HG03521 (cell line): ENCODE measurements around the gene TEN1.
A peak's percentile ranks its signal among the peaks of the same experiment; 100 is the strongest.
"Not testable (repeated sequence)": the region's sequence is repeated elsewhere in the genome, so short reads cannot be mapped to it uniquely, and the experiment has no call there.

Experiments
- ATAC-seq: cut with Tn5 transposase; IDR thresholded peaks from one replicate; pipeline ENCODE4 v1.9.1; 2021; ENCODE audit warnings: mild to moderate bottlenecking, moderate library complexity; ENCODE audit not compliant: unreplicated experiment

TEN1 gene, protein sequence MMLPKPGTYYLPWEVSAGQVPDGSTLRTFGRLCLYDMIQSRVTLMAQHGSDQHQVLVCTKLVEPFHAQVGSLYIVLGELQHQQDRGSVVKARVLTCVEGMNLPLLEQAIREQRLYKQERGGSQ

DNA sequence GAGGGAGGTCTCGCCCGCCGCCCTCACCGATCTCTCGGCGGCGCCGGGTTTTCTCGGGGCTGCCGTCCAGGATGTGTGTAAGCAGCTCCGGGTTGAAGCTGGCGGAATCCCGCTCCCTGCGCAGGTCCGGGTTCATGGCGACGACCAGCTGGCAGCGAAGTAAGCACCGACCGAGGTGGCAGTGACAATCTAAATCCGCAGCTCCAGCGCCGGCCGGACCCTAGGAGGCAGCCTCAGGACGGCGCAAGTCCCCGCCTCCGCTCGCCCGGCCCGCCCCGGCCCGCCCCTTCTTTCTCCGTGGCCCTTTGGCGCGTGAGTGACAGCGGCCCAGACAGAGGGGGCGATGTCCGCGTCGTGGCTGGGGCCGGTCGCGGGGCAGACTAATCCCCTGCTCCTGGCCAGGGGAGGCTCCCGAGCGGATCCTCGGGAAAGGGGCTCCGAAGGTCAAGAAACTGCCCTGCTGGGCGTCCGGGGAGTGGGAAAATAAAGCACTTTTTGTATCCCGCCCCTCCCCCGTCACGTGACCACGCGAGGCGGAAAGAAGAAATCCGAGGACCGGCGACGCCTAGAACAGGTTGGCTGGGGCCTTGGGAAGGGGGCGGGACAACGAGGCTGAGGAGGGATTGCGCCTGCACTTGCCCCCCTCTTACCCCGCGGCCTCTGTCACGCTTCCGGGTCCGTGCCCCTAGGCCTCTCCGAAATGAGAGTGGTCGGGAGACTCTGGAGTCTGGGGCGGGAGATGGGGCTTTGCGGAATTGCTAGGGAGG is at the start of gene TEN1, which contains the start of gene ACOX1:
Gene TEN1 (plus strand): TSS at position 303 of the 767 bp plus-strand sequence. CDS start 6,953 bp downstream, outside the sequence.
Gene ACOX1 (minus strand): TSS at position 229 of the 767 bp plus-strand sequence. CDS start 93 bp downstream, at position 136.
- ATAC-seq, result peak; percentile 88

DNA sequence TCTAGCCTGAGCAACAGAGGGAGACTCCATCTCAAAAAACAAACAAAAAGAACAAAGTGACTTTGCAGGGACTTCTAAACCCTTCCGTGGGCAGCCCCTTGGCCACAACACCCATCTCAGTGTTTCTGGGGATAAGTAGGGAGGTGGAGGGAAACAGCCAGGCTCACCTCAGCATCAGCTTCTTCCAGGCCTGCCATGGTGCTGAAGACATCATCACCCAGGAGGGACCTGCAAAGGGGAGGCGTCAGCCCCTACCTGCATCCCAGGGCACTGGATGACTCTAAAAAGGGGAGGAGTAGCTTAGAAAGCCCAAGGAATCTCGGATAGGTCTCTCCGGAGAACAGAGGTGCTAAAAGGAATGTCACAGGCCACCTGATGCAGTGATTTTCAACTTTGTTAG is 48.0 kb upstream of the TEN1 start:
- ATAC-seq, result no peak

DNA sequence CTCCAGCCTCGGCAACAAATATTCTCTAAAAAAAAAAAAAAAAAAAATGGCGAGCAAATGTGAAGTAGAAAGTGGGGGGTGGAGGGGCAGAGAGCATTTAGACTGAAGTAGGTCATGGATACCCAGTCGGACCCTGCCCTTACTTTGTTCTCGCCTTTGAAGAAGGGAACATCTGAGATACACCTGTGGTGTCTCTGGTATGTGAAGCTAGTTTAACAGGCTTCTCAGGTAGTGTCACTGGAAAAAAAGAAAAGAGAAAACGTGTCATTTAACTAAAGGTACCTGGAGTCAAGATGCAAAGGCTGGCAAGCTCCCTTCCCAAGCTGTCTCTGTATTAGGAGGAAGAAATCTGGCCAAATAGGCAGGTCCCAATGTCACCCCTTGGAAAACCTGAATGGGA is 46.2 kb upstream of the TEN1 start:
- ATAC-seq, result no peak

DNA sequence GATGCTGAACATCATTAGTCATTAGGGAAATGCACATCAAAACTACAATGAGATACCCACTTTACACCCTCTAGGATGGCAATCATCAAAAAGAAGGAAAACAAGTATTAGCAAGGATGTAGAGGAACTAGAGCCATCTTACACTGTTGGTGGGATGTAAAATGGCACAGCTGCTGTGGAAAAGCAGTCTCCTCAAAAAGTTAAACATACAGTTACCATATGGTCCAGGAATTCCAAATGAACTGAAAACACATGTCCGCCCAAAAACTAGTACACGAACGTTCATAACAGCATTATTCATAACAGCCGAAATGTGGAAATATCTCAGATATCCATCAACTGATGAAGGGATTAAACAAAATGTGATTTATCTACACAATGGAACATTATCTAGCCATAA is 45.2 kb upstream of the TEN1 start:
- no peak for ATAC-seq

DNA sequence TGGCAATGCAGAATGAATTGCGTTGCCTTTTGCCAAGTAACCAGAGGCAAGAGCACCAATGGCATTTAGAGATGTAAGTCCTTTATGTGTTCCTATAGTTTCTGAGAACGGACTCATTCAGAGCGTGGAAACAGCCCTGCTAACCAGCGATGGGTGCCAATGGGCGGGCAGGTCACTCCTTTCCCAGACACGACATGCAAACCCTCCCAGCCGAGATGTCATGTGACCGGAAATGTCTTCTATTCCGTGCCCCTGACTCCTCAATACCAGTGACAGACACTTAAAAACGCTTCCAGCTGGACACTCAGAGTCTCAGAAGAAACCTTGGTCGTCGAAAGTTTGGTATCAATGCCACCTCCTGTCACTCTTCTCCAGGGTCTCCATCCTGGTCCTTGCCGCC is 41.4 kb upstream of the TEN1 start:
- no peak for ATAC-seq

DNA sequence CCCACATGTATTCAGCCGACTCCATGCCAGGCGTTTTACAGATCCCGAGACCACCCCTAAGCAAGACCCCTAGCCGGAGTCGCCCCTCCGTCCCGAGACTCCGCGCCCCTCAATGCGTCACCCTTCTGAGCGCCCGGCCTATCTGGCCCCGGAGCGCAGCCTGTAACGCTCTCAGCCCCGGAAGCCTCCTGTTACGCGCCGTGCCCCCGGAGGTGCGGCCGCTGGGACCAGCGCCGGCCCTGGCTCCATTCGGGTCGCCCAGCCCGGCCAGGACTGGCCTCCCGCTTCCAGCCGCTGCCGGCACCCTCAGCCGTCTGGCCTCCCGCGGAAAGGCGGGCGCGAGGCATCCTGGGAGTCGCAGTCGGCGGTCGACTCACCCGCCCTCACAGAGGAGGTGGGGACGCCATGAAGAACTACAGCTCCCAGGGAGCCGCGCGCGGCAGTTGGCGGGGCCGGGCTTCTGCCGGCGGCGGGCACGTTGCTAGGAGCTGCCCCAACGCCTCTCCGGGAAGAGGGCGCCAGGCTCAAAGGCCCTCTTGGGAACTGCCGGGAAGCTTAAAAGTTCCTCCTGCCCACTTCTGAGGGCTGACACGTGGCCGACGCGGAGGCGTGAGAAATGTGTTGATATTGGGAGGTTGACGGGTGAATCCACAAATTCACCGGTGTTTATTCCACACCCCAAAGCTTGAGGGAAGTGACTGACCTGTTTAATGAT is 38.2 kb upstream of the TEN1 start, which contains the start of gene FBF1:
Gene FBF1 (minus strand): TSS at position 316 of the 715 bp plus-strand sequence. CDS start 2,893 bp downstream, outside the sequence.
- peak; percentile 96 for ATAC-seq

DNA sequence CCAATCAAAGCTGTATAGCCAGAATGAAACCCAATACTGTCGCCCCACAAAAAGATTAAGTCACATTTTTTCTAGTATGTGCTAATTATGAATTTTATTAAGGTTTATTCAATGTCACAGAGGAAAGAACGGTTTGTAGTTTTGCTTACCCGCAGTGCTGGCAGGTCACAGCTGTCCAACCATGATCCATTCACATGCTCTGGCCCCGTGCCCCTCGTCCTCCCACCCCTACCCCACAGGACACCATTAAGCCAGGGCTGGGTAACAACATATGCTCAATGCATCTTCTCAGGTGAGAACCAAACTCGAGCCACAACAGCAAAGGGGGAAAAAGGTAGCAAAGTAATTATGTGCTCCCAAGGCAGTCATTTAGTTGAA is 37.6 kb upstream of the TEN1 start:
- ATAC-seq, result no peak

DNA sequence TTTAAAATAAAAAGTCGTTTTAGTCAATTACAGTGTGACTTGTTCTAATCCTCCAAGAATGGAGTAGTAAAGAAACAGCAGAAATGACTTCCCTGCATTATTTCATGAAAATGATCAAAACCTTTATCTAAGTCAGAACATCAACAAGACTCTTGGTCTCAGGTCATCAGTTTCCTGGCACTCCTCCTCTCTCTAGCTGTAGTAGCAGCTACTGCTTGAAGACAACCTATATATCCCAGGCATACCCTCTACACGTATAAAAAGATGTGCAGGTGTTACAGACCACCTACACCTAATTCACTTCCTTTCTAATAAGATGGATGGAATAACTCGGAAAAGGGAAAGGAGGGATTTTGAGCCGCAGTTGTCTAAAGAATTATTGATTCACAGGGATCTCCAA is 36.6 kb upstream of the TEN1 start:
- no peak for ATAC-seq

DNA sequence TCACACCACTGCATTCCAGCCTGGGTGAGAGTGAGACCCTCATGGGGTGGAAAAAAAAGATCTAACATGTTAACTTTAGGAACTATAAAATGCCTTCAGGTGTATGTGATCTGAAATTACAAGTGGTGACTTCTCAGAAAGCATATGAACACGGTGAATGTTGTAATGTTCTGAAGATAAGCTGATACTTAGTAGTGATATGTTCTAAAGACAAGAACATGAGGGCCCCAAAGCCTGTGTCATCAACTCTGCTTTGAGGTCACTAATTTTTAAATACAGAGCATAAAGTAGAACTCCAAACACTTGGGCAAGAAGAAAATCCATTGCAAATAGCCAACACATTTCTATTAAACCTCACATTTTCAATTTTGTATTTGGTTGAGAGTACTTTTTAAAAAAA is 35.5 kb upstream of the TEN1 start:
- ATAC-seq, result no peak

DNA sequence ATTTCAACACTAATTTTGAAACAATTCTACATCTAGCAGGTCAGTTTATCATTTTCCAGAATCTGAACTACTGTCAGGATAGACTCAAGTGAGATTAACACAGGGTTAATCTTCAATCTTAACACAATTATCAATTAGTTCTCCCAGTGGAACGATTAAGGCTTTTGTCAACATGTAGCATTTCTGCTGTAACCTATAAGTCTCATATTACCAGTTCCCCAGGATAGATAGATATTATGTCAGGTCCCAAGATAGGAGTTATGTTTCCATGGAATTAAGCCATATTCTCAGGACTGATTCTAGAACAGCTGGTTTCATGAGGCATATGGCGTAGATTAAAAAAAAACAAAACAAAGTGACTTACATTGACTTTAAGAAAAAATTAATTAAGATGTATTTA is 33.8 kb upstream of the TEN1 start:
- ATAC-seq, result no peak

DNA sequence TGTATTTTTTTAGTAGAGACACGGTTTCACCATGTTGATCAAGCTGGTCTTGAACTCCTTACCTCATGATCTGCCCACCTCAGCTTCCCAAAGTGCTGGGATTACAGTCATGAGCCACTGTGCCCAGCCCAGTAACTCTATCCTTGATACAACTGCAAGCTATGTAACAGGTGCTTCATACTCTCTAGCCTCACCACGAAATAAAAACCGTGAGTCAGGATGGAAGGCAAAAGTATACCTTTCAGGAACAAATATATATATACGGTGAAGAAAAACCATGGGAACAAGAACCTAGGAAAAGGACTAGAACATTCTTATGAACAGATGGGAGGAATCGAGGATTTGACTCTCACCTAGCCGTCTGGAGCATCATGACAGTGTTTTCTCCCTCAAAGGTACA is 28.6 kb upstream of the TEN1 start:
- no peak for ATAC-seq

DNA sequence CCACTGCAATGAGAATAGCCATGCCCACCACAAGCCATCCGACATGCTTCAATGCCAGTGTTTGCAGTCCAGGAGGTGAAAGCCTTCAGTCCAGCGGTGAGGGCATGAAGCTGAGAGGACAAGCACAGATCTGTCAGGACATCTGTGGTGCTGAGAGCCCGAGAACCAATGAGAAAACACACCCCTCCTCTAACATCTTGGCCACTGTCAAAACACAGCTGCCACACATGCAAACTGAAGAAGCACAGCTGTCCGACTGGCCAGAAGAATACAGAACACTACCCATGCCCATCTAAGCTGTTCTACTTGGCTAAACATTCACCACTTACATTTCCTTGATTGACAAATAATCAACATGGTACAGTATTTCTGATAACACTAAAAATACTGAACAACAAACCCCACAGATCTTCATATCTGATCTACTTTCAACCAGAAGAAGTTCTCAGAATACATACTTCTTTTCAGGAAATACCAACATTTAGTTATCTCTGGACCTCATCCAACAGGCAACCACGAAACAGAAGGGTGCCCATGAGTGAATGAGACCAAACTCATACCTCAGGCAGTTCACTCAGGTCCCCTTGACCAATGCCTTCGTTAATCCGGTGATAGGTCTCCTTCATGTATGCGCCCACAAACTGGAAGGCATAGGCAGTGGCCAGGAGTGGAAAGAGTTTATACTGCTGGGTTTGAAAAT is 28.0 kb upstream of the TEN1 start:
- ATAC-seq, result no peak

DNA sequence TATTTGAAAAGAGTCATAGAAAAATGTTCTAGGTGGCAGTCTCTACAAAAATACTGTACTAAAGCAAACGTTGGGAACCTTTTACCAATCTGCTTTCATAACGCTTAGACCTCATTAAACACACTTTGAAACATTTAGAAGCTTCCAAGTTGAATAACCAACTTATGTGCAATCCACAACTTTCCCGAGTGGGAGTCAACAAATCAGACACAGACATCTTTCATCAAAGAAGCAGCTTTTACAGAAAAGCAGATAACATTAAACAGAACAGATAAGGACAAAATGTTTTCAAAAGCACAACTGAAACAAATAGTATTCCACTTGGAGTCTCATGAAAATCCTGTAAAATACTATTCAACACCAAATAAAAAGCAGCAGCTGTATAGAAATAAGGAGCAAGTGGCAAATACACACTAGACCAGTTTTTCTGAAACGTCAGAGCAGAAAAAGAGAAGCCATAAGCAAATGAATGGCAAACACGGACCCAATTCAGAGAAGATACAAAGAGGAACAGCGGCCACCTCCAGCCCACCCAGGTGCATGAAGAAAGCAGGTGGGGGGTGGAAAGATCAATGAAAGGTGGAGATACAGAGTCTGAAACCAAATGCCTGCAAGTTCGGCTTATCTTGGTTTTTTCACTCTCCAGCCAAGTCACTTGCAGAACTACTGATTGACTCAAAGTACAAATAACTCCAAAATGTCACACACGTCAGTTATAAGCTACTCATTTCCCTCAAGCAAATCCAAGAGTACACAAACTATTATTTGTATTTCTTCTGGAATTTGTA is 19.8 kb upstream of the TEN1 start:
- ATAC-seq, result no peak

DNA sequence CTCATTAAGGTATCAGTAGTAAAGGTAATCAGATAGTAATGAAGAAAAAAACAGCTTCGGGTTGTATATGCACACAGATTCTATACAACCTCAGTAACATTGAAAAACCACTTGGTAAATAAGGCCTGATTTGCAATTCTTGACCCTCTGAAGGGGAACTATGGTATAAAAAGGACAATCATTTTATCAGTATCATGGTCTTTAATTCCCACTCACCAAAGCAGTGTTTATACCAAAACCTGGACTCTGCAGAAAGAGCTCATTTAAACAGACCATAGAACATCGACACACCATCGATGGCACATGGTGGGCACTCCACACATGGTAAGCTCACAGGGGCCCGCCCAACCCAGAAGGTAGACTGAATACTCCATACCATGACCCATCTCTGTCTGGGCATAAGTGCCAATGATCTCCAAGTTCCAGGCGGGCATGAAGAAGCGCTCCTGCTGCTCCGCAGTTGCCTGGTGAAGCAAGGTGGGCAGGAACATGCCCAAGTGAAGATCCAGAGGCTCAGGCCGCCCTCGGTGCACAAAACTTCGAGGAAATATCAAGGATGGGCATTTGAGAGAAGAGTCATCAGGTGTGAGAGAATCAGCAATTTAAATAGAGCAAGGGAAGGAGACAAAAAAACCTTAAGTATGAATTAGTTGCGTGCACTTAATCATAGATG is 19.1 kb upstream of the TEN1 start:
- no peak for ATAC-seq

DNA sequence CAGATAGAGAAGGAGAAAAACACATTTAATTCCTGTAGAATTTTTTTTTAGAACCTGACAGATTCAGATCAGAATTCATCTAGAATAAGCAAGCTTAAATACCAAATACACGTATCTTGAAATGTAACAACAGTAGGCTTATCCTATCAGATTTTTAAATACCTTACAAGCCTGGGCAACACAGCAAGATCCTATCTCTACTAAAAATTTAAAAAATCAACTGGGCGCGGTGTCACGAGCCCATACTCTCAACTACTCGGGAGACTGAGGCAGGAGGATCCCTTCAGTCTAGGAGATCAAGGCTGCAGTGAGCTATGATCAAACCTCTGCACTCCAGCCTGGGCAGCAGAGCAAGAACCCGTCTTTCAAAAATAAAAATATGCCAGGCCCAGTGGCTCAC is 13.6 kb upstream of the TEN1 start:
- ATAC-seq, result no peak

DNA sequence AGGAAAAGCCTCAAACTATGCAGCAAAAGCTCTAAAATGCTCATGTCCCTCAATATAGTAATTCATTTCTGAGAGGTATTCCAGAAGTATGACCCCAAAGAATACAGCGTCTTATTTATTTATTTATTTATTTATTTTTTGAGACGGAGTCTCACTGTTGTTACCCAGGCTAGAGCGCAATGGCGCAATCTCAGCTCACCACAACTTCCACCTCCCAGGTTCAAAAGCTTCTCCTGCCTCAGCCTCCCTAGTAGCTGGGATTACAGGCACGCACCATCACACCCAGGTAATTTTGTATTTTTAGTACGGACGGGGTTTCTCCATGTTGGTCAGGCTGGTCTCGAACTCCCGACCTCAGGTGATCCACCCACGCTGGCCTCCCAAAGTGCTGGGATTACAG is 10.0 kb upstream of the TEN1 start:
- not testable (repeated sequence) for ATAC-seq

DNA sequence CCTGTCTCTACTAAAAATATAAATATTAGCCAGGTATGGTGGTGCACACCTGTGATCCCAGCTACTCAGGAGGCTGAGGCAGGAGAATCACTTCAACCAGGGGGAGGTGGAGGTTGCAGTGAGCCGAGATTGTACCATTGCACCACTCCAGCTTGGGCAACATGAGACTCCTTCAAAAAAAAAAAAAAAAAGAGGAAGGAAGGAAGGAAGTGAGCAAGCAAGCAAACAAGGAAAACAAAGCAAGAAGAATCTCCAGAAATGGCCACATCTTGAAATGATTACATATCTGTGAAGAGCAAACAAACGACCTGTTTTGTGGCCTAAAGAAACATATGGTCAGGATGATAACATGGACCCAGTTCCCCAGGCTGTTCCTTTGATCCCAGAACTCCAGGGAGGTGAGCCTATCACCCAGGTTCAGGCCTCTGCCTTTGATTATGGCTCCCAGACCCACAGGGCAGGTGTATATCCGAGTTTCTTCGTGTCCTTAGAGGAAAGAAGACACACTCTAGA is 9.0 kb upstream of the TEN1 start:
- ATAC-seq, result no peak

DNA sequence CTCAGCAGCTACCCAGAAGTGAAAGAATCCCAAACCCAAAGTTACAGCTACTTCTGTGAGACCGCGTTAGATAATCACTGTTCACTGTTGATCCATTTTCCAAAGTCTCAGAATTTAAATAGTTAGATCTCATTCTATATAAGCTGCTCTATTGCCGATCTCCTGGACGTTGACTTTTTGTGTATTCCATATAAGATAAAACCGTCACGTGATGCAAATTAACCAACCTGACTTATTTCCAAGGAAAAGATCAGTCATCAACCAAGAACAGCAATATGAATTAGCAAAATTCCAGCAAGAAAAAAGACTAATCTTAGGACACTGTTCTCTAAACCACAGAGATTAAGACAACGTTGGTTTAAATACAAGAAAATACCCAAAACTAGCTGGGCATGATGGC is 8.4 kb upstream of the TEN1 start:
- no peak for ATAC-seq

DNA sequence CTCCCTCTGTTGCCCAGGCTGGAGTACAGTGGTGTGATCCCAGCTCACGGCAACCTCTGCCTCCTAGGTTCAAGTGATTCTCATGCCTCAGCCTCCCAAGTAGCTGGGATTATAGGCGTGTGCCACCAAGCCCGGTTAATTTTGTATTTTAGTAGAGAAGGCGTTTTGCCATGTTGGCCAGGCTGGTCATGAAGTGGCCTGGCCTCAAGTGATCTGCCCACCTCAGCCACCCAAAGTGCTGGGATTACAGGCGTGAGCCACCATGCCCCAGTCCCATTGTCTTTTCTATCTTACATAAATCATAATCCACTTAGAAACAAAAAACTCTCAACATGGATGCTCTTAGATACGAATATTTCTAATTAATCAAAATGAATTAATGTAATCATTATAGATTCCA is 3.9 kb upstream of the TEN1 start:
- not testable (repeated sequence) for ATAC-seq

DNA sequence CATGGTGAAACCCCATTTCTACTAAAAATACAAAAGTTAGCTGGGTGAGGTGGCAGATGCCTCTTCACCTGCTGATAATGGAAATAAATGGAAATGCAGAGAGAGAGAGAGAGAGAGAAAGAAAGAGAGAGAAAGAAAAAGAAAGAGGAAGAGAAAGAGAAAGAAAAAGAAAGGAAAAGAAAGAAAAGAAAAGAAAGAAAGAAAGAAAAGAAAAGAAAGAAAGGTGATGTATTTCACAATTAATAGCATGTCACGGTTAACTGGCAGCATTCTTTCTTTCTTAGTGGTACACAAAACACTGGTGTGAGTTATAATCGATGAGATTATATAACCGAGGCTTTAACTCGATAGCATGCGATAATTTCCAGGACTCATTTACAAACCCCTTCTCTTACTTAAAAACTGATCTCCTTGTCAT is 3.3 kb upstream of the TEN1 start:
- ATAC-seq, result no peak
